ENCODE results near the gene LGR4. TPM values are rescaled to one million over a fixed set of nuclear protein-coding genes. Genes with fewer than 3 reads are reported as not detected.

Gene LGR4
- total RNA-seq, 1 experiment from 2014 or later, result 99.2 TPM

DNA sequence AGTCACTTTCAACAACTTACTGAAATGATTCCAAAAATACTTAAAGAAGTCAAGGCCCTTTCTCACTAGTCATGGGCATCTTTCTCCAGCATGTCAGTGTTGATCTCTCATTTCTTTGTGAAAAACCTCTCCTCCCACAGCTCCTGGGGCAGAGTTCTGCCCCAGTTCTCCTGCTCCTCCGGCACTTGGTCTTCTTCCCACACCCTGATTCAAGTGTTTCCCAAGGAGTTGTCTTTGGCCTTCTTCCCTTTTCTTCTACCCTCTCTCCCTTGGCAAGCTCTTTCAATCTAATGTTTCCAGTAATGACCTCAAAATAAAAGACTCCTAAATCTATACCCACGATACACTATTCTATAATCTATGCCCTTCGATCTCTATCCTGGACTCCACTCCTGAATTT is 67.5 kb downstream of the LGR4 start:
- Histone ChIP-seq H2AK5ac (ENCODE audit: insufficient read length, low read length) (no peak overlapping the region), H4K20me1 (ENCODE audit: control insufficient read depth, insufficient read depth, insufficient read length) (no peaks in the 10 kb centered on the region), H2BK15ac (ENCODE audit: low read depth, low read length) (no peak overlapping the region), H2BK5ac (ENCODE audit: insufficient read length, low read length) (no peak overlapping the region), H3K56ac (ENCODE audit: insufficient read length, low read depth, low read length) (no peak overlapping the region), H4K5ac (ENCODE audit: insufficient read length, low read depth, low read length) (no peak overlapping the region), H3K18ac (ENCODE audit: insufficient read length, low read depth, low read length) (no peak overlapping the region), H4K8ac (replicated peaks; ENCODE audit: insufficient read length, low read depth, low read length) (no peak overlapping the region), H3K23ac (ENCODE audit: insufficient read length, low read depth, low read length) (no peak overlapping the region), H3K27ac (ENCODE audit: insufficient read length, low read depth, low read length) (no peak overlapping the region), H3K4me2 (ENCODE audit: insufficient read depth, insufficient read length, low read length) (no peak overlapping the region), H3K4me1 (ENCODE audit: insufficient read depth, low read length) (0 out of 2 replicates have a peak, but pooled peaks cover 2% of the 10 kb centered on the region), H3K79me2 (ENCODE audit: insufficient read depth, low read length) (no peaks in the 10 kb centered on the region; the same call in 1 of the 2 replicates), H3K4ac (ENCODE audit: low read depth, low read length) (no peak overlapping the region), H3K14ac (ENCODE audit: insufficient read depth, low read length) (no peak overlapping the region), H3K23me2 (ENCODE audit: insufficient read length, low read depth, low read length, poor library complexity, severe bottlenecking) (no peaks in the 10 kb centered on the region), H4K91ac (ENCODE audit: insufficient read length, low read depth, low read length) (no peak overlapping the region), H2AFZ (ENCODE audit: low read length) (no peak overlapping the region), H3K27me3 (ENCODE audit: insufficient read depth, low read length) (no peaks in the 10 kb centered on the region), H3T11ph (ENCODE audit: low read length) (no peak overlapping the region), H3K9ac (ENCODE audit: extremely low read depth, insufficient read length, low read length) (no peak overlapping the region), H2BK20ac (ENCODE audit: low read depth, low read length, poor library complexity, severe bottlenecking) (no peak overlapping the region), H2BK120ac (ENCODE audit: low read depth, low read length, poor library complexity, severe bottlenecking) (no peak overlapping the region), H2BK12ac (ENCODE audit: insufficient read length, low read depth, low read length) (no peak overlapping the region), H3K79me1 (ENCODE audit: insufficient read depth, low read depth, low read length, poor library complexity, severe bottlenecking) (peaks cover 2% of the 10 kb centered on the region), H3K9me3 (ENCODE audit: control insufficient read depth, low read depth, low read length) (no peaks in the 10 kb centered on the region)
- Mint-ChIP-seq H3K27ac (no peak overlapping the region), H3K9me3 (no peaks in the 10 kb centered on the region), H3K36me3 (ENCODE audit: insufficient read depth in 1 of 3, low read depth in 3 of 3) (peaks cover 2 to 37% (median 19%) of the 10 kb centered on the region in 3 experiments; a peak in 6 of 7 replicates), H3K27me3 (ENCODE audit: low read depth) (no peaks in the 10 kb centered on the region), H3K4me3 (no peak overlapping the region), H3K4me1 (peaks cover 0 to 7% of the 10 kb centered on the region in 2 experiments; a peak in 2 of 4 replicates)
- WGBS (ENCODE audit: extremely low coverage, insufficient read length, low lambda C conversion rate), result 100% methylated on average over 1 of the region's 3 CpGs
- TF ChIP-seq, protein P1, sequence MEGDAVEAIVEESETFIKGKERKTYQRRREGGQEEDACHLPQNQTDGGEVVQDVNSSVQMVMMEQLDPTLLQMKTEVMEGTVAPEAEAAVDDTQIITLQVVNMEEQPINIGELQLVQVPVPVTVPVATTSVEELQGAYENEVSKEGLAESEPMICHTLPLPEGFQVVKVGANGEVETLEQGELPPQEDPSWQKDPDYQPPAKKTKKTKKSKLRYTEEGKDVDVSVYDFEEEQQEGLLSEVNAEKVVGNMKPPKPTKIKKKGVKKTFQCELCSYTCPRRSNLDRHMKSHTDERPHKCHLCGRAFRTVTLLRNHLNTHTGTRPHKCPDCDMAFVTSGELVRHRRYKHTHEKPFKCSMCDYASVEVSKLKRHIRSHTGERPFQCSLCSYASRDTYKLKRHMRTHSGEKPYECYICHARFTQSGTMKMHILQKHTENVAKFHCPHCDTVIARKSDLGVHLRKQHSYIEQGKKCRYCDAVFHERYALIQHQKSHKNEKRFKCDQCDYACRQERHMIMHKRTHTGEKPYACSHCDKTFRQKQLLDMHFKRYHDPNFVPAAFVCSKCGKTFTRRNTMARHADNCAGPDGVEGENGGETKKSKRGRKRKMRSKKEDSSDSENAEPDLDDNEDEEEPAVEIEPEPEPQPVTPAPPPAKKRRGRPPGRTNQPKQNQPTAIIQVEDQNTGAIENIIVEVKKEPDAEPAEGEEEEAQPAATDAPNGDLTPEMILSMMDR (conservative IDR thresholded peaks at IDR 0.05), result no peak
- no peak for DNase-seq

Measured in H9 (cell line).